Thoracic aorta (tissue), 2 donors: ENCODE measurements around the gene CD79A. TPM values are rescaled to one million over a fixed set of nuclear protein-coding genes. Genes with fewer than 3 reads are reported as not detected.

Experiments used
- ATAC-seq: fragments of 150-250 bp; one replicate; pipeline ENCODE4 v1.8.0; 2017; ENCODE audit warnings: low read depth; ENCODE audit not compliant: insufficient number of reproducible peaks, low FRiP score
- DNase-seq: peaks from one replicate; pipeline ENCODE4 v3.0.0-alpha.2; 2020; ENCODE audit warnings: low spot score
- H3K27ac ChIP-seq, 2 donors: fragments of 200-600 bp; sonication (generic); 1 replicate in 1 of 2; 2 replicates in 1 of 2; pipeline ENCODE4 v1.5.1; 2016; ENCODE audit warnings: mild to moderate bottlenecking in 2 of 2, moderate library complexity in 2 of 2
- H3K27me3 ChIP-seq: fragments of 200-600 bp; sonication (generic); replicated peaks from 2 replicates; pipeline ENCODE4 v1.6.0; 2016; ENCODE audit warnings: mild to moderate bottlenecking; ENCODE audit not compliant: insufficient read depth
- H3K36me3 ChIP-seq: fragments of 200-600 bp; sonication (generic); one replicate; pipeline ENCODE4 v1.5.1; 2016
- H3K4me1 ChIP-seq, 2 donors: fragments of 200-600 bp; sonication (generic); 1 replicate in 1 of 2; 2 replicates in 1 of 2; pipeline versions ENCODE4 v1.5.1 to v1.6.0; 2016; ENCODE audit warnings: low read depth in 2 of 2, mild to moderate bottlenecking in 1 of 2; ENCODE audit not compliant: control insufficient read depth in 1 of 2
- H3K4me3 ChIP-seq: fragments of 200-600 bp; sonication (generic); 2 replicates; pipeline ENCODE4 v1.5.1; 2016; ENCODE audit warnings: mild to moderate bottlenecking
- H3K9me3 ChIP-seq: fragments of 200-600 bp; sonication (generic); 2 replicates; pipeline ENCODE4 v1.5.1; 2016
- CTCF ChIP-seq: fragments of 200-600 bp; sonication (generic); IDR thresholded peaks from one replicate; pipeline ENCODE4 v1.5.1; 2019; ENCODE audit warnings: antibody characterized with exemption
- total RNA-seq, 2 donors: library from RNA; depleted of rRNA; stranded (reverse); fragments of >200 nt; gene quantifications; one replicate each; pipeline versions ENCODE4 v1.1.0 to v1.2.3, GENCODE V29; 2016

The CD79A gene
- total RNA-seq, 2 donors from 2014 or later: not detected

DNA sequence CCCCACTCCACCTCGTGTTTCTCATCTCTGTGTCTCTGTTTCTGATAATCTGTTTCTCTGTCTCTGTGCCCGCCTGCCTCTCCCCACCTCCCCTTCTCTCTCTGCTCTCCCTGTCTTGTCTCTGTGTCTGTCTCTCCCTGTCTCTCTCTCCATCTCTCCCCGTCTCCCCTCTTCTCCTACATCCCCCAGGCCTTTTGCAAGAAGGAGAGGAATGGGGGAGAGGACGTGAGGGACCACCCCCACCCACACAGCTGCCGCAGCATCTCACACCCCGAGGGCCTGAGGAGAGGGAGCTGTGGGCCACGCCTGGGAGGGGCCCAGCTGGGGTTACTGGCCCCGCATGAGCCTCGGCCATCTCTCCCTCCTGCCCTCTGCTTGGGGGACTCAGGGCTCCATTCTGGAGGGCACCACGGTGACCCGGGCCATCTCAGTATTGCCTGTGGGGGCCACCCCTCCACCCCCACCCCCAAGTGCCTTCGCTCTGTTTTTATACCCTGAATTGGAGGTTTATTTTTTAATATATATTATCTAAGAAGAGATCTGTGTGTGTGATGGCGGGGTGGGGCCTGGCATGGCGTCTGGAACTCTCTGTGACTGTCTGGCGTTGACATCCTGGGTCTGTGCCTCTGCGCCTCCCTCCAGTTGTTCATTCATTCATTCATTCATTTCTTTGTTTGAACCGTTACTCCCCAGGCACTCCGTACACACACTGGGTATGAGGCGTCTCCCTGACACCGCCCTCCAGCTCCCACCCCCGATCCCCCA, 30.0 kb downstream of the CD79A start:
- Histone ChIP-seq H3K27ac (no peak overlapping the region), H3K4me1 (no peaks in the 10 kb centered on the region), H3K27me3 (no peaks in the 10 kb centered on the region), H3K4me3 (no peak overlapping the region), H3K36me3 (peaks cover 35% of the 10 kb centered on the region), H3K9me3 (no peaks in the 10 kb centered on the region)
- DNase-seq (no peak), ATAC-seq (no peak)
- no peak for TF ChIP-seq CTCF

GRCh38 chr19:41907994-41908615, 31.0 kb downstream of the CD79A start:
- TF ChIP-seq CTCF: no peak
- DNase-seq: no peak
- Histone ChIP-seq H3K4me1 (no peaks in the 10 kb centered on the region), H3K36me3 (peaks cover 25% of the 10 kb centered on the region), H3K27me3 (peaks cover 3% of the 10 kb centered on the region), H3K9me3 (no peaks in the 10 kb centered on the region), H3K27ac (no peak overlapping the region), H3K4me3 (no peak overlapping the region)
- ATAC-seq: no peak

- peaks cover 7% of the 10 kb centered on the region for H3K27me3 ChIP-seq
- no peak for ATAC-seq
These were observed 31.8 kb downstream of the CD79A start for GRCh38 chr19:41908724-41909464.

DNA sequence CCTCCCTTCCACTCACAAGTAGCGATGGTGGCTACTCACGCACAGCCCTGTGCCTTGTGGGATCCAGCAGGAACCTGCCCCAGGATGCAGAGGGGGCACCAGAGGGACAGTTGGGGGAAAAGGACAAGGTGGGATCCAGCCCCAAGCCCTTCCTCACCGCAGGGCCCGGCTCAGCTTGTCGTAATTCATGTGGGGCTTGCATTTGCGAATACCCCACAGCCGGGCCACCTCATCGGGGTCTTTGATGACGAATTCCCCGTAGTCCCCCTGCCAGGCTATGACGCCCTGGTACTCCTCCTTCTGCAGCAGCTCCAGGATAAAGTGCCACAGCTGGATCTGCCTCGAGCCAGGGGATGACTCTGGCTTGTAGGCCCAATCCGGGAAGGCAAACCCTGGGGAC, 32.6 kb downstream of the CD79A start:
- Histone ChIP-seq H3K27me3 (peaks cover 11% of the 10 kb centered on the region), H3K27ac (no peak overlapping the region), H3K4me3 (no peak overlapping the region), H3K36me3 (peaks cover 10% of the 10 kb centered on the region), H3K4me1 (no peaks in the 10 kb centered on the region), H3K9me3 (no peaks in the 10 kb centered on the region)
- DNase-seq (no peak), ATAC-seq (no peak)
- TF ChIP-seq CTCF: no peak

More at GRCh38 chr19:41908724-41909464, 31.8 kb downstream of the CD79A start:
- H3K27ac ChIP-seq: no peak overlapping the region
- no peaks in the 10 kb centered on the region for H3K9me3 ChIP-seq
- peaks cover 17% of the 10 kb centered on the region for H3K36me3 ChIP-seq
- DNase-seq: no peak
- TF ChIP-seq CTCF: no peak
- no peak overlapping the region for H3K4me3 ChIP-seq
- H3K4me1 ChIP-seq: no peaks in the 10 kb centered on the region
